LNCaP clone FGC (cell line): ENCODE data around the gene TASL.
"Not testable (repeated sequence)": the region's sequence is repeated elsewhere in the genome, so short reads cannot be mapped to it uniquely, and the experiment has no call there.

Source experiments
- DNase-seq: peaks from one replicate; pipeline ENCODE4 v3.0.0-alpha.2; 2011; ENCODE audit warnings: low read depth
- H3K4me3 ChIP-seq: 2 replicates; pipeline ENCODE4 v1.5.1; 2011; ENCODE audit warnings: mild to moderate bottlenecking, low read depth, low read length, control low read depth
- TF ChIP-seq, protein P1 (sequence below): IDR thresholded peaks from 2 replicates; pipeline ENCODE4 v1.5.1; 2012; ENCODE audit warnings: mild to moderate bottlenecking; ENCODE audit not compliant: control insufficient read depth, insufficient read depth; ENCODE audit errors: extremely low read depth

The TASL gene

GRCh38 chrX:30580641-30581040, 3.1 kb upstream of the TASL start:
- no peak overlapping the region for H3K4me3 ChIP-seq
- DNase-seq = no peak
- TF ChIP-seq, protein P1, sequence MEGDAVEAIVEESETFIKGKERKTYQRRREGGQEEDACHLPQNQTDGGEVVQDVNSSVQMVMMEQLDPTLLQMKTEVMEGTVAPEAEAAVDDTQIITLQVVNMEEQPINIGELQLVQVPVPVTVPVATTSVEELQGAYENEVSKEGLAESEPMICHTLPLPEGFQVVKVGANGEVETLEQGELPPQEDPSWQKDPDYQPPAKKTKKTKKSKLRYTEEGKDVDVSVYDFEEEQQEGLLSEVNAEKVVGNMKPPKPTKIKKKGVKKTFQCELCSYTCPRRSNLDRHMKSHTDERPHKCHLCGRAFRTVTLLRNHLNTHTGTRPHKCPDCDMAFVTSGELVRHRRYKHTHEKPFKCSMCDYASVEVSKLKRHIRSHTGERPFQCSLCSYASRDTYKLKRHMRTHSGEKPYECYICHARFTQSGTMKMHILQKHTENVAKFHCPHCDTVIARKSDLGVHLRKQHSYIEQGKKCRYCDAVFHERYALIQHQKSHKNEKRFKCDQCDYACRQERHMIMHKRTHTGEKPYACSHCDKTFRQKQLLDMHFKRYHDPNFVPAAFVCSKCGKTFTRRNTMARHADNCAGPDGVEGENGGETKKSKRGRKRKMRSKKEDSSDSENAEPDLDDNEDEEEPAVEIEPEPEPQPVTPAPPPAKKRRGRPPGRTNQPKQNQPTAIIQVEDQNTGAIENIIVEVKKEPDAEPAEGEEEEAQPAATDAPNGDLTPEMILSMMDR = no peak

DNA sequence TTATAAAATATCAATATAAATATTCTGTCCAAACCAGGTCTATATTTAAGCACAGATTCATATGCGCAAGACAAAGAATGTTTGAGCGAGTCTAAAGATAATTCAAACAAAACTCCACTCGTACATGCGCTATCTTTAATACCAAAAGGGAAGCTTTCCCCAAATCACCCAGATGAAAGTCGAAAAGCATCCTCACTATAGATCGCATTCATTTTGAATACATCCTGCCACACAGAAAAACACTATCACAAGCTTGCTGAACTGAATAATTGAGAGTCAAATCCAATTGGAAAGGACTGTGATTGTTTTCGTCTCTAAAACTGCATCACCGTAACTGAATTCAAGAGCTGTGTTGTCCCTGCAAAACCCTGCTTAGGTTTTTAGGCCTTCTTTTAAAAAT, 685 bp downstream of the TASL start:
- H3K4me3 ChIP-seq = no peak overlapping the region
- DNase-seq = no peak
- TF ChIP-seq, protein P1 = no peak

- no peak overlapping the region for H3K4me3 ChIP-seq
- TF ChIP-seq, protein P1 = no peak
- no peak for DNase-seq
Observed at GRCh38 chrX:30573125-30573524, 4.4 kb downstream of the TASL start.

GRCh38 chrX:30572678-30573077, 4.9 kb downstream of the TASL start:
- no peak for DNase-seq
- no peak overlapping the region for H3K4me3 ChIP-seq
- TF ChIP-seq, protein P1 = no peak

DNA sequence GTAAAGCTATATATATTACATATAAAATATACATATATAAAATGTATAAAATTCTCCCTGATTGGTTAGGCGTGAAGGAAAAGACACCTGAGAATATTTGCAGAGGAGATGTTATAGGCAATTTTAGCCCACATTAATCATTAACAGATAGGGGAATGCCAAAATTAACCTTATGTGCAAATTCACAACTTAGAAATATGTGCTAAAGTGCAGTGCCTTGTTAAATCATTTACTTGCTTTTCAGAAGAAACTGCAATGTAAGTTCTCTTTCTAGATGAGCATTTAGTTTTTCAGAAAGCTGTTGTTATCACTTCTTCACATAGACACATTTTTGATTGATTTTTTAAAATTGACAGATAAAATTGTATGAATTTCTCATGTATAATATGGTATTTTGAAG, 5.6 kb downstream of the TASL start:
- no peak for DNase-seq
- TF ChIP-seq, protein P1 = no peak
- no peak overlapping the region for H3K4me3 ChIP-seq

DNA sequence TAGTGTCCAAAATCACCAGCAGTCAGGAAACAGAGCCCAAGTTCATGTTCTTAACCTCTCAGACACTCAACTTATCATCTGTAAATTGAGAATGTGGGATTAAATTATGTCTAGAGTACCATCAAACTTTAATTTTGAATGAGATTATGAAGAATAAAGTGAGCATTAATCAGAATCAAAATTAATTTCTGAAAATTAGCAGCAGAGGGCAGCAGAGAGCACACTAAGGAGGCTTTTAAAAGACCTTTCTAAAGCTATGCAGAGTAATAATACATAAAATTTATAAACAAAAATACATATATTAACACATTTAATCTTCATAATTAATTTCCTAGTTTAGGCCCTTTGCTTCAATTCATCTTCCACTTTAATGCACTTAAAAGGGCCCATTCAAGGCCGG, 7.1 kb downstream of the TASL start:
- TF ChIP-seq, protein P1 = peak; percentile 24
- DNase-seq = no peak
- H3K4me3 ChIP-seq = no peak overlapping the region

GRCh38 chrX:30568136-30568535, 9.4 kb downstream of the TASL start:
- DNase-seq = no peak
- TF ChIP-seq, protein P1 = no peak
- no peak overlapping the region for H3K4me3 ChIP-seq

- not testable (repeated sequence) for DNase-seq, H3K4me3 ChIP-seq
Observed at GRCh38 chrX:30563070-30563469, 14.5 kb downstream of the TASL start.
